H1 (cell line): ENCODE results near the gene CTH. TPM values are rescaled to one million over a fixed set of nuclear protein-coding genes. Genes with fewer than 3 reads are reported as not detected.

Experiments
- CHD7 ChIP-seq: fragments of 300-600 bp; sonication (generic); IDR thresholded peaks from 2 replicates; pipeline ENCODE4 v1.7.1; 2012; ENCODE audit warnings: low read length, moderate library complexity, mild to moderate bottlenecking, inconsistent platforms; ENCODE audit not compliant: insufficient replicate concordance
- RNF2 ChIP-seq: fragments of 200-900, 300-1000 bp; sonication (generic); IDR thresholded peaks from 2 replicates; pipeline ENCODE4 v1.7.1; 2016; ENCODE audit warnings: borderline replicate concordance, low read depth, mild to moderate bottlenecking, antibody characterized with exemption, low read length; ENCODE audit not compliant: poor library complexity, severe bottlenecking; ENCODE audit errors: missing control alignments
- TCF12 ChIP-seq: IDR thresholded peaks from 2 replicates; pipeline ENCODE4 v1.6.1; 2011; ENCODE audit warnings: low read depth, mild to moderate bottlenecking, low read length
- polyA plus RNA-seq, 7 experiments: library from polyadenylated mRNA; depleted of rRNA in 3 of 7; stranded (reverse) in 5 of 7; unstranded in 2 of 7; fragments of >200 nt in 5 of 7; fragments of 200-250 nt in 2 of 7; gene quantifications; 1 replicate in 5 of 7; 2 replicates in 1 of 7; 4 replicates in 1 of 7; pipeline versions ENCODE4 v1.2.1 to v1.2.3, GENCODE V29; 2011 to 2013; ENCODE audit warnings: missing spikeins in 2 of 7, mixed read lengths in 2 of 7
- total RNA-seq: library from RNA; stranded (reverse); fragmentation: NEBNext Ultra II Directional; extraction: Animal tissue kit (Norgen Biotek cat#: 25700); gene quantifications from 2 replicates; pipeline ENCODE4 v1.2.1, GENCODE V29; 2021

CTH gene
- total and polyA plus RNA-seq, 2 of the 8 experiments (the other 6 are each of a cell fraction or from before 2014, with no cell fraction given), result 31.7 to 33.2 TPM

DNA sequence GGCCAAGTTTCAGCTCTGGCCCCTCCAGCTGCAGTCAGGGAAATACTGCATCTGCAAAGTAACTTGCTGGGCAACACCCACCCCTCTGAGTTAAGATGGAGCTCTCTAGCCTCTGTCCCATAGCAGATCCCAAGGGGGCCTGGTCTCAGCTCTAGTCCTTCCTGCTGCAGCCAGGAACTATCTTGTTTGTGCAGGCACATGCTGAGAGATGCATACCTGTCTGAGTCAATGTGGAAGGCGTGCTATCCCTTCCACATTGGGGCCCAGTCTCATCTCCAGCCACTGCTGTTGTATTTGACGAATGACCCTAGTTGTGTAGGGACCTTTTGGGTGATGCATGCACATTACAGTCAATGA lies 76.4 kb downstream of the CTH start (continued):
- no peak for TF ChIP-seq RNF2
- TF ChIP-seq TCF12, result no peak
- TF ChIP-seq CHD7, result no peak
